HL-60 (cell line): ENCODE data around the gene ZFYVE28.

Source experiments
- DNase-seq, 2 experiments: peaks; one replicate each; pipeline ENCODE4 v3.0.0-alpha.2; 2010 to 2020; ENCODE audit warnings: low read depth in 1 of 2, low spot score in 1 of 2
- H3K27ac ChIP-seq: fragments of 250-450 bp; sonication (Bioruptor Pico); replicated peaks from 2 replicates; pipeline ENCODE4 v1.5.1; 2020; ENCODE audit warnings: mild to moderate bottlenecking, moderate library complexity
- H3K27me3 ChIP-seq: fragments of 250-450 bp; sonication (Bioruptor Pico); 2 replicates; pipeline ENCODE4 v1.5.1; 2021; ENCODE audit warnings: mild to moderate bottlenecking, moderate library complexity; ENCODE audit not compliant: insufficient read depth, poor library complexity, severe bottlenecking
- H3K4me3 ChIP-seq: replicated peaks from 2 replicates; pipeline ENCODE4 v1.5.1; 2011; ENCODE audit warnings: mild to moderate bottlenecking, control low read depth, low read length; ENCODE audit not compliant: insufficient read depth
- CTCF ChIP-seq: IDR thresholded peaks from one replicate; pipeline ENCODE4 v1.5.1; 2011; ENCODE audit warnings: low read length, control low read depth, inconsistent platforms; ENCODE audit not compliant: insufficient read depth
- GABPA ChIP-seq: IDR thresholded peaks from 2 replicates; pipeline ENCODE4 v1.6.1; 2012; ENCODE audit warnings: low read depth
- POLR2AphosphoS5 ChIP-seq: IDR thresholded peaks from 2 replicates; pipeline ENCODE4 v1.6.1; 2012; ENCODE audit warnings: low read depth
- REST ChIP-seq: IDR thresholded peaks from 2 replicates; pipeline ENCODE4 v1.6.1; 2012; ENCODE audit warnings: low read depth; ENCODE audit not compliant: insufficient replicate concordance
- SPI1 ChIP-seq: IDR thresholded peaks from 2 replicates; pipeline ENCODE4 v1.6.1; 2012; ENCODE audit warnings: low read depth, mild to moderate bottlenecking, borderline replicate concordance

The ZFYVE28 gene

GRCh38 chr4:2340272-2341061, 78.0 kb downstream of the ZFYVE28 start:
- no peak overlapping the region for H3K27ac ChIP-seq
- no peak overlapping the region for H3K4me3 ChIP-seq
- no peak for DNase-seq
- H3K27me3 ChIP-seq: peaks cover 3% of the 10 kb centered on the region
- no peak for TF ChIP-seq SPI1
- TF ChIP-seq POLR2AphosphoS5: no peak
- no peak for TF ChIP-seq CTCF
- TF ChIP-seq REST: no peak
- TF ChIP-seq GABPA: no peak

- TF ChIP-seq POLR2AphosphoS5 (no peak), SPI1 (no peak), REST (no peak), CTCF (no peak), GABPA (no peak)
- no peak overlapping the region for H3K4me3 ChIP-seq
- DNase-seq: no peak
- H3K27ac ChIP-seq: no peak overlapping the region
- peaks cover 3% of the 10 kb centered on the region for H3K27me3 ChIP-seq
Measured at GRCh38 chr4:2339458-2340271, 78.8 kb downstream of the ZFYVE28 start.

- no peak for DNase-seq
- Histone ChIP-seq H3K27ac (no peak overlapping the region), H3K4me3 (no peak overlapping the region), H3K27me3 (peaks cover 3% of the 10 kb centered on the region)
- no peak for TF ChIP-seq SPI1
Measured at GRCh38 chr4:2338754-2339457, 79.5 kb downstream of the ZFYVE28 start.

GRCh38 chr4:2337896-2338295, 80.5 kb downstream of the ZFYVE28 start:
- Histone ChIP-seq H3K4me3 (no peak overlapping the region), H3K27me3 (peaks cover 3% of the 10 kb centered on the region), H3K27ac (no peak overlapping the region)
- no peak for TF ChIP-seq SPI1
- TF ChIP-seq REST: no peak
- TF ChIP-seq GABPA: no peak
- no peak for TF ChIP-seq POLR2AphosphoS5
- no peak for TF ChIP-seq CTCF
- no peak for DNase-seq
